Keratinocyte (primary cell): Measurements from ENCODE around the gene DPP9. TPM values are rescaled to one million over a fixed set of nuclear protein-coding genes. Genes with fewer than 3 reads are reported as not detected.
A peak's percentile ranks its signal among the peaks of the same experiment; 100 is the strongest.

Source experiments
- DNase-seq: peaks from one replicate; pipeline ENCODE4 v3.0.0-alpha.2; 2011; ENCODE audit warnings: low read depth, missing footprints, low spot score
- FAIRE-seq: peaks from 2 replicates; lab custom pipeline; 2011; peaks lifted over from hg19 to GRCh38; lab: Jason Lieb, UNC
- H2AFZ ChIP-seq: 2 replicates; pipeline ENCODE4 v1.6.0; 2012; ENCODE audit warnings: low read length, control low read depth, inconsistent platforms; ENCODE audit not compliant: control insufficient read depth
- H3K27ac ChIP-seq: 2 replicates; pipeline ENCODE4 v1.5.1; 2011; ENCODE audit warnings: low read length; ENCODE audit not compliant: control insufficient read depth, insufficient read depth
- H3K27me3 ChIP-seq: 3 replicates; pipeline ENCODE4 v1.6.0; 2011; ENCODE audit warnings: low read length; ENCODE audit not compliant: control insufficient read depth, insufficient read depth; ENCODE audit errors: extremely low read depth
- H3K36me3 ChIP-seq, 2 experiments: 2 replicates in 1 of 2; 3 replicates in 1 of 2; pipeline ENCODE4 v1.5.1; 2011; ENCODE audit warnings: low read length in 2 of 2, mild to moderate bottlenecking in 1 of 2; ENCODE audit not compliant: control insufficient read depth in 2 of 2, insufficient read depth in 2 of 2; ENCODE audit errors: extremely low read depth in 1 of 2
- H3K4me1 ChIP-seq: 3 replicates; pipeline ENCODE4 v1.5.1; 2011; ENCODE audit warnings: low read length; ENCODE audit not compliant: control insufficient read depth, insufficient read depth; ENCODE audit errors: extremely low read depth
- H3K4me2 ChIP-seq: 3 replicates; pipeline ENCODE4 v1.6.0; 2011; ENCODE audit warnings: low read depth, low read length; ENCODE audit not compliant: control insufficient read depth, insufficient read depth; ENCODE audit errors: extremely low read depth
- H3K4me3 ChIP-seq, 3 experiments: fragments of 200-600 bp in 1 of 3; sonication (generic) in 1 of 3; 2 replicates in 2 of 3; 3 replicates in 1 of 3; pipeline ENCODE4 v1.5.1; 2011 to 2016; ENCODE audit warnings: low read length in 3 of 3, mild to moderate bottlenecking in 3 of 3, control low read depth in 2 of 3, inconsistent platforms in 1 of 3, low read depth in 1 of 3, mixed read lengths in 1 of 3, mixed run types in 1 of 3, moderate library complexity in 1 of 3; ENCODE audit not compliant: control insufficient read depth in 2 of 3, insufficient read depth in 2 of 3; ENCODE audit errors: extremely low read depth in 1 of 3
- H3K79me2 ChIP-seq: 2 replicates; pipeline ENCODE4 v1.6.0; 2012; ENCODE audit warnings: low read length; ENCODE audit not compliant: control insufficient read depth, insufficient read depth
- H3K9ac ChIP-seq: 3 replicates; pipeline ENCODE4 v1.6.0; 2011; ENCODE audit warnings: low read length; ENCODE audit not compliant: control insufficient read depth, insufficient read depth; ENCODE audit errors: extremely low read depth
- H3K9me1 ChIP-seq: 3 replicates; pipeline ENCODE4 v1.6.0; 2011; ENCODE audit warnings: low read length; ENCODE audit not compliant: control insufficient read depth, insufficient read depth; ENCODE audit errors: extremely low read depth
- H3K9me3 ChIP-seq: 2 replicates; pipeline ENCODE4 v1.5.1; 2012; ENCODE audit warnings: low read depth, low read length; ENCODE audit not compliant: control insufficient read depth
- H4K20me1 ChIP-seq: 3 replicates; pipeline ENCODE4 v1.6.0; 2011; ENCODE audit warnings: low read length; ENCODE audit not compliant: control insufficient read depth, insufficient read depth; ENCODE audit errors: extremely low read depth
- CTCF ChIP-seq, 3 experiments: IDR thresholded peaks in 1 of 3; conservative IDR thresholded peaks in 1 of 3; optimal IDR thresholded peaks in 1 of 3; 2 replicates in 2 of 3; 3 replicates in 1 of 3; pipeline versions ENCODE3 to v1.5.1; 2011; ENCODE audit warnings: low read length in 3 of 3, mild to moderate bottlenecking in 3 of 3, moderate library complexity in 2 of 3, control low read depth in 1 of 3, inconsistent platforms in 1 of 3; ENCODE audit not compliant: insufficient read depth in 2 of 3; ENCODE audit errors: extremely low read depth in 1 of 3
- EZH2 ChIP-seq: IDR thresholded peaks from one replicate; pipeline ENCODE4 v1.6.1; 2012; ENCODE audit warnings: inconsistent platforms, mild to moderate bottlenecking, low read length, moderate library complexity
- dilution Hi-C: fragments of 300-500 bp; cut with MboI; formaldehyde crosslinking; loops from one replicate; pipeline ENCODE4 v1.7.0; 2020; ENCODE audit warnings: low sequenced_read_pairs; ENCODE audit not compliant: extremely low pct_ligation_motif_present
- polyA plus RNA-seq, 5 experiments: library from polyadenylated mRNA; depleted of rRNA in 3 of 5; stranded (reverse) in 3 of 5; stranded (forward) in 1 of 5; unstranded in 1 of 5; fragments of >200 nt; gene quantifications; 1 replicate in 1 of 5; 2 replicates in 3 of 5; 3 replicates in 1 of 5; pipeline versions ENCODE4 v1.2.1 to v1.2.3, GENCODE V29; 2011 to 2012; ENCODE audit warnings: missing spikeins in 2 of 5, low read depth in 1 of 5, low replicate concordance in 1 of 5

Gene DPP9
- polyA plus RNA-seq, 1 donor (not counting 4 experiments of a cell fraction or from before 2014, with no cell fraction given) = 19.2 TPM

- Histone ChIP-seq H2AFZ (no peak overlapping the region), H3K27me3 (no peaks in the 10 kb centered on the region), H3K4me1 (peaks cover 47% of the 10 kb centered on the region), H3K9me1 (no peaks in the 10 kb centered on the region), H3K79me2 (peaks cover 54% of the 10 kb centered on the region), H4K20me1 (no peaks in the 10 kb centered on the region), H3K9ac (peak overlapping the region; percentile 88), H3K36me3 (peaks cover 26 to 44% of the 10 kb centered on the region in 2 experiments), H3K9me3 (no peaks in the 10 kb centered on the region), H3K27ac (peak overlapping the region; percentile 6), H3K4me3 (peak overlapping the region in 2 of 3 experiments; percentile 73 to 98), H3K4me2 (peak overlapping the region; percentile 99)
- DNase-seq = no peak
- no peak for TF ChIP-seq CTCF (optimal IDR thresholded peaks at IDR 0.05 in 1 of 3, IDR thresholded peaks at IDR 0.05 in 1 of 3, conservative IDR thresholded peaks at IDR 0.05 in 1 of 3; ENCODE audit: extremely low read depth in 1 of 3, insufficient read depth in 2 of 3, low read length in 3 of 3)
- FAIRE-seq = no peak
- dilution Hi-C loops = no loop called here
These were observed 2.4 kb downstream of the DPP9 start for GRCh38 chr19:4721196-4721595.

- Histone ChIP-seq H3K27ac (no peak overlapping the region), H3K4me2 (no peak overlapping the region)
These were observed 3.5 kb downstream of the DPP9 start for GRCh38 chr19:4720037-4720700.

More at GRCh38 chr19:4720037-4720700, 3.5 kb downstream of the DPP9 start:
- DNase-seq = no peak
- Histone ChIP-seq H3K4me3 (no peak overlapping the region), H3K79me2 (peaks cover 56% of the 10 kb centered on the region), H3K27me3 (no peaks in the 10 kb centered on the region), H3K4me1 (peaks cover 47% of the 10 kb centered on the region), H3K9me3 (no peaks in the 10 kb centered on the region), H3K9me1 (no peaks in the 10 kb centered on the region), H3K36me3 (peaks cover 34 to 51% of the 10 kb centered on the region in 2 experiments), H4K20me1 (no peaks in the 10 kb centered on the region), H3K9ac (no peak overlapping the region), H2AFZ (no peak overlapping the region)
- dilution Hi-C loops = no loop called here
- FAIRE-seq = no peak
- TF ChIP-seq CTCF (optimal IDR thresholded peaks at IDR 0.05 in 1 of 3, IDR thresholded peaks at IDR 0.05 in 1 of 3, conservative IDR thresholded peaks at IDR 0.05 in 1 of 3; ENCODE audit: extremely low read depth in 1 of 3, insufficient read depth in 2 of 3, low read length in 3 of 3) (no peak), EZH2 (no peak)
